GM19328 (cell line): ENCODE measurements around the gene LRRN2.
"Not testable (repeated sequence)": the region's sequence is repeated elsewhere in the genome, so short reads cannot be mapped to it uniquely, and the experiment has no call there.

Experiments
- ATAC-seq: cut with Tn5 transposase; IDR thresholded peaks from one replicate; pipeline ENCODE4 v1.9.1; 2021; ENCODE audit warnings: mild to moderate bottlenecking, moderate library complexity; ENCODE audit not compliant: unreplicated experiment

The LRRN2 gene

DNA sequence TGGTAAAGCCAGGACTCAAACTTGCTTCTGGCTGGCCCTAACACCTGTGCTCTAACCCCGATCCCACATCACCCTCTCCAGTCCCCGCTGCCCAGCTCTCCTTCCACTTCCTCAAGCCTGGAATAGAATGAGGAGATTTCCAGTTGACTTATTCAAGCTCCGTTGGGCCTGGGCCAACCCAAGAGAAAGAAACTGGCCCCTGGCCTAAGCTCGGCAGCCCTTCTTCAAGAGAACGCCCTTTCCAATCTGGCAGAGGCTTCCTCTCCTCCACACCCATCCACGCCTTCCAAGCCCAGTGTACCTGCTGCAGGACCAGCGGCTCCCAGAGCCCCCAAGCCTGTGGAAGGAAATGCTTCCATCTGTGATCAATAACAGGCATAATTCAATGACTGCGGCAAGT lies 51.9 kb downstream of the LRRN2 start:
- ATAC-seq, result no peak

GRCh38 chr1:204630132-204630905 lies 55.2 kb downstream of the LRRN2 start:
- no peak for ATAC-seq

DNA sequence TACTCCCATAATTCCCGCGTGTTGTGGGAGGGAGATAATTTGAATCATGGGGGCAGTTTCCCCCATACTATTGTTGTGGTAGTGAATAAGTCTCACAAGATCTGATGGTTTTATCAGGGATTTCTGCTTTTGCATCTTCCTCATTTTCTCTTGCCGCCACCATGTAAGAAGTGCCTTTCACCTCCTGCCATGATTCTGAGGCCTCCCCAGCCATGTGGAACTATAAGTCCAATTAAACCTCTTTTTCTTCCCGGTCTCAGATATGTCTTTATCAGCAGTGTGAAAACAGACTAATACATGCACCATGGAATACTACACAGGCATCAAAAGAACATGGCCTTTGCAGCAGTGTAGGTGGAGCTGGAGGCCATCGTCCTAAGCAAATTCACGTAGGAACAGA lies 56.1 kb downstream of the LRRN2 start:
- not testable (repeated sequence) for ATAC-seq

DNA sequence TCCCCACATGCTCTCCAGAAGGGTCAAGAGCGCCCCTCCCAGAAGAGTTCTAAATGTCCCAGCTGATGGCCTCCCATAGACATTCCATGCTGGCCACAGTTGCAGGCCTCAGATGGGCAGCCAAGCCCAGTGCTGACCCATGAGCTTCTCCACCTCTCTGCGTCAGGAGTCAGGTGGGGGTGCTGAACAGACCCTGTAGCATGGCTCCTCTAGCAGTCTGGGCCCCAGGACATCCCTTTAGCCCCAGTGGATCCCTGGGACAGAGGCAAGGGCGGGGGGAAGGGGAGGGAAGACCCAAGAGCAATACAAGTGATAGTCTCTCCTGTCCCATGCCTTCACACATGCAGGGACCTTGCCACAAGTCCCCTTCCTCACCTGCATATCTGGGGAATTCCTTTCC lies 56.7 kb downstream of the LRRN2 start:
- ATAC-seq, result no peak

GRCh38 chr1:204627436-204627835 lies 58.1 kb downstream of the LRRN2 start:
- ATAC-seq, result no peak

DNA sequence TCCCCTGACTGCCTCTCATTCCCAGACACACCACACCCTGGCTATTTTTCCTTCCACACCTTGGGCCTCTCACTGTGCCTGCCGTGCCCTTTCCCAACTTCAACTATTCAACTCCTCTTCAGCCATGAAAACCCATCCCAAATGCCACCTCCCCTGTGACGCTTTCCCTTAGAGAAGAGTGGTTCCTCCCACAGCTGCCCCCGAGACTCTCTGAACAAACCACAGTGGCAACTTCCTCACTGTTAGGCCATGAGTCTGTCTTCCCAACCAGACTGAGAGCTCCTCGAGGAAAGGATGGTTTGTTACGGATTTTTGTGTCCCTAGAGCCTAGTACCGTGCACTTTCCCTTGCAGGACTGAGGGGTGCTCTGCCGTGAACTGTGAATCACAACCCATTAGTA lies 59.2 kb downstream of the LRRN2 start:
- no peak for ATAC-seq

DNA sequence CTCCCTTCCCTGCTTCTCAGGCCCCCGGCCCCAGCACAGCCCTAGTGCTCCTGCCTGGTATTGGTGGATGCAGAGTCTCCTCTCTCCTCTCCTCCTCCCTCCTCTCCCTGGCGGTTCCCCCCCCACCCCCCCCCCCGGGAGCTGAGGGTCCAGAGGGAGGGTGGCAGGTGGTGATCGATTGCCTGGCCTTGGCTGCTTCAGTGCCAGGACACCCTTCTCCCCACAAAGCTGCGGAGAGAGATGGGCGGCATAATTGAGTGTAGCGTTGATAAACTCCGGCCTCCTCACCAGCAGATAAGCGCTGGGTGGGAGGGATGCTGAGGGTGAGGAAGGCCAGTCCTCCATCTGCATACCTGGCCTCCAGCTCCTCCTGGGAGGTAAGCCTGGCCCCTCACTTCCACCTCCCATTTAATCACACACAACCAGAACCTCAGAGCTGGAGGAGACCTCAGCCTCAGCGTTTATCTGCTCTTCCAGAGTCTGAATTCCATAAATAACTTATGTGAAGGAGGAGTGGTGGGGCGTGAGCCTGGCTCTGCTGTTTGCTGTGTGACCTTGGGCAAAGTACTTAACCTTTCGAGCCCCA lies 60.8 kb downstream of the LRRN2 start:
- no peak for ATAC-seq

GRCh38 chr1:204623894-204624361 lies 61.6 kb downstream of the LRRN2 start:
- no peak for ATAC-seq

- ATAC-seq, result no peak
These were observed 62.1 kb downstream of the LRRN2 start for GRCh38 chr1:204623365-204623893.

DNA sequence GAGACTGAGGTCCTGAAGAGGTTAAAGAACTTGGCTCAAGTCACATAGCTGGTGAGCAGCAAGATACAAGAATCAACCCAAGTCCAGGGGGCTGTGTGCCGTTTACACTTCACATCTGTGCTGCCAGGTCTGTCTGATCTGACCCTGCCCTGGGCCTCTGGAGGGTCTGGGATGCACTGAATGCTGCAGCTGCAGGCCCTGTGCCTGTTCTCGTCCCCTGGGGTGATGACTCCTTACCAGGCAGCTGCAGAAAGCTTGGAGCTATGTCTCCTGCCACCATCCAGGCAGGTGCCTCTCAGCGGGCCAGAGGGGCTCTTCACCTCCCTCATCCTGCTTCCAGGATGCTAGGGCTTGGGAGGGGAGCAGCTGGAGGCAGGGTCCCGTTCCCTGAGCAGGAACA lies 63.5 kb downstream of the LRRN2 start:
- ATAC-seq, result no peak

GRCh38 chr1:204621396-204621795 lies 64.1 kb downstream of the LRRN2 start:
- ATAC-seq, result no peak

- no peak for ATAC-seq
These were observed 65.8 kb downstream of the LRRN2 start for GRCh38 chr1:204619721-204620120.

- no peak for ATAC-seq
These were observed 67.3 kb downstream of the LRRN2 start for GRCh38 chr1:204618148-204618760.

- ATAC-seq, result no peak
These were observed 68.0 kb downstream of the LRRN2 start for GRCh38 chr1:204617256-204618147.

- no peak for ATAC-seq
These were observed 68.9 kb downstream of the LRRN2 start for GRCh38 chr1:204616641-204617040.

GRCh38 chr1:204615881-204616280 lies 69.7 kb downstream of the LRRN2 start:
- ATAC-seq, result no peak

DNA sequence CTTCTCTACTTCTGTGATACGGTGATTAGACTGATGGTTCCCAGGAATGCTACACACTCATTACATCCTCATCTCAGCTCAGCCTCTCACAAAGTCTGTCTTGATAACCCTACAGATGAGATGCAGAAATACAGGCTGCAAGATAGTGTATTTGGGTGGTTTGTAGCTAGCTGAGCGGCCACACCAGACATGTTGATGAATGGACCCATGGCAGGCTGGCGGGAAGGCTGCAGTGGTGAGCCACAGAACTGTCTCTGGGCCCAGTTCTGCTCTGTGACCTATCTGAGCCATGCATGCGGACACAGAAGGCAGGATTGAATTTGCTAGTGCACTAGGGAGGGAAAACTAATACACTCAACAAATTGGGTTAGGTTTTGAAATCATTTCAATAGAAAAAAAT lies 71.9 kb downstream of the LRRN2 start:
- ATAC-seq, result no peak

- no peak for ATAC-seq
These were observed 73.2 kb downstream of the LRRN2 start for GRCh38 chr1:204612326-204612725.

DNA sequence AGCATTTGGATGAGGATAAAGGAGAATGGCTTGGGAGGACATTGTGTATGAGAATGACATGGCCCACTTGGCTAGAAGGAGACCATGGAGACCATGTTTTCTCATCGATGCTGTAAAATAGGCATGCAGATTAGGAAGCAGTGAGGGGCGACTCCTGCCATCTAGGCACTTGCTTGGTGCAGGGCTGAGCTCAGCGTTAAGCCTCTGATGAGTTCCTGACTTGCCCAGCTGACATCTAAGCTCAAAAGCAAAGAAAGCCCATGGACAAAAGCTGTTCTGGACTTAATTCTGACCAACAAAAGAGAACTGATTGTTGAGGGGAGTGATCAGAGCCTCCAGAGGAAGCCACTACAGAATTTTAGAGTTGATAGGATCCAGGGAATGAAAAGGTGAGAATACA lies 74.5 kb downstream of the LRRN2 start:
- no peak for ATAC-seq

GRCh38 chr1:204607910-204608309 lies 77.6 kb downstream of the LRRN2 start:
- no peak for ATAC-seq

- no peak for ATAC-seq
These were observed 79.7 kb downstream of the LRRN2 start for GRCh38 chr1:204605791-204606190.
